ENCODE data around the gene PRUNE2. TPM values are rescaled to one million over a fixed set of nuclear protein-coding genes. Genes with fewer than 3 reads are reported as not detected.
A peak's percentile ranks its signal among the peaks of the same experiment; 100 is the strongest.

The PRUNE2 gene
- total RNA-seq, 1 experiment from 2014 or later, result 3.5 TPM

GRCh38 chr9:76637416-76637815 lies 268.5 kb downstream of the PRUNE2 start:
- intact Hi-C loops (cut with micrococcal nuclease; ENCODE audit: unreplicated experiment), result no loop called here
- H3K27ac Mint-ChIP-seq (ENCODE audit: unreplicated experiment), result no peak overlapping the region
- CTCF ChIA-PET, result no interaction called here

GRCh38 chr9:76634356-76635054 lies 271.4 kb downstream of the PRUNE2 start:
- H3K4me3 Mint-ChIP-seq (ENCODE audit: unreplicated experiment), result no peak overlapping the region
- ChIA-PET POLR2A (interaction anchor here (0.6 to 0.9 kb wide), 2 partner anchors 20 to 176 kb away, joined by 3 read pairs; partner anchors contain the start of gene GCNT1), CTCF (no interaction called here)
- H3K9me3 ChIP-seq, result no peaks in the 10 kb centered on the region
- no peak overlapping the region for H3K27ac Mint-ChIP-seq (ENCODE audit: unreplicated experiment)
- no peaks in the 10 kb centered on the region for H3K36me3 ChIP-seq (ENCODE audit: control insufficient read depth, insufficient read depth, low read length)
- no peaks in the 10 kb centered on the region for H3K27me3 ChIP-seq (replicated peaks; ENCODE audit: control insufficient read depth, insufficient read depth, low read length)
- H3K4me3 ChIP-seq (ENCODE audit: low read depth, low read length), result no peak overlapping the region
- H3K27me3 Mint-ChIP-seq (ENCODE audit: insufficient read depth, unreplicated experiment), result no peaks in the 10 kb centered on the region
- no peaks in the 10 kb centered on the region for H3K36me3 Mint-ChIP-seq (ENCODE audit: insufficient read depth, unreplicated experiment)
- H3K9me3 Mint-ChIP-seq (ENCODE audit: unreplicated experiment), result no peaks in the 10 kb centered on the region
- DNase-seq, result peak; percentile 4 to 45
- TSS peak; percentile 52 for BruUV-seq (replicated peaks)
- no peaks in the 10 kb centered on the region for H3K4me1 Mint-ChIP-seq (ENCODE audit: low read depth, unreplicated experiment)
- intact Hi-C loops (cut with micrococcal nuclease; ENCODE audit: unreplicated experiment), result no loop called here
- TF ChIP-seq CTCF (IDR thresholded peaks at IDR 0.05; ENCODE audit: insufficient read depth in 1 of 2, low read depth in 1 of 2, low read length in 1 of 2, severe bottlenecking in 1 of 2, unreplicated experiment in 1 of 2), result no peak
- H3K4me1 ChIP-seq, result no peaks in the 10 kb centered on the region

More at GRCh38 chr9:76637416-76637815, 268.5 kb downstream of the PRUNE2 start:
- Mint-ChIP-seq H3K9me3 (ENCODE audit: unreplicated experiment) (no peaks in the 10 kb centered on the region), H3K36me3 (ENCODE audit: insufficient read depth, unreplicated experiment) (no peaks in the 10 kb centered on the region), H3K4me3 (ENCODE audit: unreplicated experiment) (no peak overlapping the region), H3K27me3 (ENCODE audit: insufficient read depth, unreplicated experiment) (no peaks in the 10 kb centered on the region), H3K4me1 (ENCODE audit: low read depth, unreplicated experiment) (no peaks in the 10 kb centered on the region)
- no TSS peak for BruUV-seq (replicated peaks)
- Histone ChIP-seq H3K4me3 (ENCODE audit: low read depth, low read length) (no peak overlapping the region), H3K4me1 (no peaks in the 10 kb centered on the region), H3K27me3 (replicated peaks; ENCODE audit: control insufficient read depth, insufficient read depth, low read length) (no peaks in the 10 kb centered on the region), H3K36me3 (ENCODE audit: control insufficient read depth, insufficient read depth, low read length) (no peaks in the 10 kb centered on the region), H3K9me3 (no peaks in the 10 kb centered on the region)
- DNase-seq, result no peak
- POLR2A ChIA-PET, result no interaction called here
- TF ChIP-seq CTCF (IDR thresholded peaks at IDR 0.05; ENCODE audit: insufficient read depth in 1 of 2, low read depth in 1 of 2, low read length in 1 of 2, severe bottlenecking in 1 of 2, unreplicated experiment in 1 of 2), result no peak

- no peaks in the 10 kb centered on the region for H3K9me3 Mint-ChIP-seq (ENCODE audit: unreplicated experiment)
- intact Hi-C loops (cut with micrococcal nuclease; ENCODE audit: unreplicated experiment), result no loop called here
- H3K27ac Mint-ChIP-seq (ENCODE audit: unreplicated experiment), result no peak overlapping the region
- no peak for DNase-seq
- no peaks in the 10 kb centered on the region for H3K4me1 Mint-ChIP-seq (ENCODE audit: low read depth, unreplicated experiment)
- no peak overlapping the region for H3K4me3 Mint-ChIP-seq (ENCODE audit: unreplicated experiment)
- Histone ChIP-seq H3K4me3 (ENCODE audit: low read depth, low read length) (no peak overlapping the region), H3K9me3 (no peaks in the 10 kb centered on the region), H3K36me3 (ENCODE audit: control insufficient read depth, insufficient read depth, low read length) (no peaks in the 10 kb centered on the region), H3K27me3 (replicated peaks; ENCODE audit: control insufficient read depth, insufficient read depth, low read length) (no peaks in the 10 kb centered on the region), H3K4me1 (no peaks in the 10 kb centered on the region)
- CTCF ChIA-PET, result no interaction called here
- no TSS peak for BruUV-seq (replicated peaks)
- H3K27me3 Mint-ChIP-seq (ENCODE audit: insufficient read depth, unreplicated experiment), result no peaks in the 10 kb centered on the region
- POLR2A ChIA-PET, result no interaction called here
- TF ChIP-seq CTCF (IDR thresholded peaks at IDR 0.05; ENCODE audit: insufficient read depth in 1 of 2, low read depth in 1 of 2, low read length in 1 of 2, severe bottlenecking in 1 of 2, unreplicated experiment in 1 of 2), result no peak
- H3K36me3 Mint-ChIP-seq (ENCODE audit: insufficient read depth, unreplicated experiment), result no peaks in the 10 kb centered on the region
These were observed 275.0 kb downstream of the PRUNE2 start for GRCh38 chr9:76630916-76631315.

Data from Caco-2 (cell line).